Measurements from ENCODE around the gene KRT80.

GRCh38 chr12:52210186-52210924, 18.5 kb upstream of the KRT80 start:
- no peak for TF ChIP-seq TAF1 (IDR thresholded peaks at IDR 0.05; ENCODE audit: borderline replicate concordance, low read depth, low read length)
- no peak for TF ChIP-seq POLR2AphosphoS5 (IDR thresholded peaks at IDR 0.05; ENCODE audit: low read depth, low read length)

All from GM12892 (cell line).